ENCODE results near the gene CISH.

CISH gene, protein sequence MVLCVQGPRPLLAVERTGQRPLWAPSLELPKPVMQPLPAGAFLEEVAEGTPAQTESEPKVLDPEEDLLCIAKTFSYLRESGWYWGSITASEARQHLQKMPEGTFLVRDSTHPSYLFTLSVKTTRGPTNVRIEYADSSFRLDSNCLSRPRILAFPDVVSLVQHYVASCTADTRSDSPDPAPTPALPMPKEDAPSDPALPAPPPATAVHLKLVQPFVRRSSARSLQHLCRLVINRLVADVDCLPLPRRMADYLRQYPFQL

GRCh38 chr3:50611464-50612233 is at the start of gene CISH:
Gene CISH, minus strand, starts transcription at chr3:50611774. Its CDS starts 124 bp downstream, at chr3:50611650.
- peak within 1 kb of the TSS; percentile 84 for H3K27ac ChIP-seq
- peak; percentile 32 for TF ChIP-seq CTCF (conservative IDR thresholded peaks at IDR 0.05; ENCODE audit: low read depth)
- ChIA-PET CTCF (interaction anchor here (0.6 kb wide), 2 partner anchors 57 to 88 kb away, joined by 3 to 5 read pairs; no protein-coding TSS in a partner anchor), POLR2A (ENCODE audit: low non-redundant PET) (no interaction called here)
- DNase-seq (ENCODE audit: low spot score): peak; percentile 88

- H3K27ac ChIP-seq: no peak overlapping the region
- DNase-seq (ENCODE audit: low spot score): no peak
- POLR2A ChIA-PET (ENCODE audit: low non-redundant PET): no interaction called here
- CTCF ChIA-PET: no interaction called here
- TF ChIP-seq CTCF (conservative IDR thresholded peaks at IDR 0.05; ENCODE audit: low read depth): no peak
These were observed 48.8 kb upstream of the CISH start for GRCh38 chr3:50660386-50660785.

GRCh38 chr3:50658831-50659230 is 47.3 kb upstream of the CISH start:
- no peak overlapping the region for H3K27ac ChIP-seq
- POLR2A ChIA-PET (ENCODE audit: low non-redundant PET): no interaction called here
- no peak for TF ChIP-seq CTCF (conservative IDR thresholded peaks at IDR 0.05; ENCODE audit: low read depth)
- no peak for DNase-seq (ENCODE audit: low spot score)
- CTCF ChIA-PET: no interaction called here

- POLR2A ChIA-PET (ENCODE audit: low non-redundant PET): no interaction called here
- DNase-seq (ENCODE audit: low spot score): no peak
- CTCF ChIA-PET: no interaction called here
- TF ChIP-seq CTCF (conservative IDR thresholded peaks at IDR 0.05; ENCODE audit: low read depth): no peak
- H3K27ac ChIP-seq: no peak overlapping the region
These were observed 46.8 kb upstream of the CISH start for GRCh38 chr3:50658416-50658815.

DNA sequence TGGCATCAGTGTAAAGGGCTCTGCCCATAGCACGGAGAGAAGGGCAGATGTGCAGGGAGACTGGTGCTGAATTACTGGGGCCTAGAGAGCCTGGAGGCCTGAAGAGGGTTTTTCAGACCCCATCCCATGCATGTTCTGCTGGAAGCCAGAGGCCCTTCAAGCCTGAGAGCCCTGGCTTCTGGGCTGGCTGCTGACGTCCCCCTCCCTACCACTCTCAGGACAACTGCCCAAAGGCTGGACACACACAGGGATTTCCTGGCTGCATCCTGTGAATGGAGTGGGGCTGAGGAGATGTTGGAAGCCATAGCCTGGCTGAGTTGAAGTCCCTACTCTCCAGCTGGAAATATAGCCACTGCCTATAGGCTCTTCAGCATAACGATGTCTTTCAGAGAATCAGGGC is 46.2 kb upstream of the CISH start:
- no peak for DNase-seq (ENCODE audit: low spot score)
- CTCF ChIA-PET: no interaction called here
- no peak overlapping the region for H3K27ac ChIP-seq
- POLR2A ChIA-PET (ENCODE audit: low non-redundant PET): no interaction called here
- TF ChIP-seq CTCF (conservative IDR thresholded peaks at IDR 0.05; ENCODE audit: low read depth): no peak

- no peak for DNase-seq (ENCODE audit: low spot score)
- no peak for TF ChIP-seq CTCF (conservative IDR thresholded peaks at IDR 0.05; ENCODE audit: low read depth)
- POLR2A ChIA-PET (ENCODE audit: low non-redundant PET): no interaction called here
- no peak overlapping the region for H3K27ac ChIP-seq
- CTCF ChIA-PET: no interaction called here
These were observed 45.8 kb upstream of the CISH start for GRCh38 chr3:50657407-50657806.
